DOHH2 (cell line): ENCODE results near the gene EFNB1.

ENCODE experiments used
- EZH2phosphoT487 ChIP-seq: fragments of 200-600 bp; sonication (generic); IDR thresholded peaks from 2 replicates; pipeline ENCODE4 v1.6.1; 2017; ENCODE audit warnings: borderline replicate concordance, mild to moderate bottlenecking, antibody characterized with exemption, low read length, moderate library complexity, mixed read lengths
- TF ChIP-seq, protein P1 (sequence below): fragments of 200-600 bp; sonication (generic); IDR thresholded peaks from one replicate; pipeline ENCODE4 v1.5.1; 2014; ENCODE audit warnings: antibody characterized with exemption, mild to moderate bottlenecking, low read depth, low read length; ENCODE audit not compliant: poor library complexity, severe bottlenecking

DNA sequence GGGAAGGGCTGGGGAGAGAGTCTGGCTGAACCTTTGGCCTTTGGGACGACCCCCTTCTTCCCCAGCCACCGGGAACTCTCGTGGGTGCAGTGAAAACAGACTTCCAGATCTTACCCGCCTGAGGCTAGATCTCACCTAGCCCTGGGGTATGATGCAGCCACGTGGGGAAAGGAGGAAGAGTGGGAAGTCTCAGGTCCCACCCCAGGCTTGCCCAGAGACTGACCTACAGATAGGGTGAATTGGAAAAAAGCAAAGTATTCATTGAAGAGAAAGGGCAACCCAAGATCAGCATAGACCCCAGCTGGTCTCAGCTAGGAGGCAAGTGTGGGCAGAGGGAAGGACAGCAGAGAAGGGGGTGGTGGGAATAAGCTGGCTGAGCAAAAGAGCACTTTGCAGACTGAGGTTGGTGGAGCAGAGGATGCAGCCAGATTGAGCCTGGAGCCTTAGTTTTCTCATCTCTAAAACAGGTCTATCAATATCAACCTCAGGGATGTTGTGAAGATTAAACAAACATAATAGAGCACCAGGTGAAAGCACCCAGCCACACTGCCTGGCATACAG is 4.2 kb upstream of the EFNB1 start:
- TF ChIP-seq, protein P1, sequence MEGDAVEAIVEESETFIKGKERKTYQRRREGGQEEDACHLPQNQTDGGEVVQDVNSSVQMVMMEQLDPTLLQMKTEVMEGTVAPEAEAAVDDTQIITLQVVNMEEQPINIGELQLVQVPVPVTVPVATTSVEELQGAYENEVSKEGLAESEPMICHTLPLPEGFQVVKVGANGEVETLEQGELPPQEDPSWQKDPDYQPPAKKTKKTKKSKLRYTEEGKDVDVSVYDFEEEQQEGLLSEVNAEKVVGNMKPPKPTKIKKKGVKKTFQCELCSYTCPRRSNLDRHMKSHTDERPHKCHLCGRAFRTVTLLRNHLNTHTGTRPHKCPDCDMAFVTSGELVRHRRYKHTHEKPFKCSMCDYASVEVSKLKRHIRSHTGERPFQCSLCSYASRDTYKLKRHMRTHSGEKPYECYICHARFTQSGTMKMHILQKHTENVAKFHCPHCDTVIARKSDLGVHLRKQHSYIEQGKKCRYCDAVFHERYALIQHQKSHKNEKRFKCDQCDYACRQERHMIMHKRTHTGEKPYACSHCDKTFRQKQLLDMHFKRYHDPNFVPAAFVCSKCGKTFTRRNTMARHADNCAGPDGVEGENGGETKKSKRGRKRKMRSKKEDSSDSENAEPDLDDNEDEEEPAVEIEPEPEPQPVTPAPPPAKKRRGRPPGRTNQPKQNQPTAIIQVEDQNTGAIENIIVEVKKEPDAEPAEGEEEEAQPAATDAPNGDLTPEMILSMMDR: no peak
- TF ChIP-seq EZH2phosphoT487: no peak
